Measurements from ENCODE around the gene SEC22C.

SEC22C gene

DNA sequence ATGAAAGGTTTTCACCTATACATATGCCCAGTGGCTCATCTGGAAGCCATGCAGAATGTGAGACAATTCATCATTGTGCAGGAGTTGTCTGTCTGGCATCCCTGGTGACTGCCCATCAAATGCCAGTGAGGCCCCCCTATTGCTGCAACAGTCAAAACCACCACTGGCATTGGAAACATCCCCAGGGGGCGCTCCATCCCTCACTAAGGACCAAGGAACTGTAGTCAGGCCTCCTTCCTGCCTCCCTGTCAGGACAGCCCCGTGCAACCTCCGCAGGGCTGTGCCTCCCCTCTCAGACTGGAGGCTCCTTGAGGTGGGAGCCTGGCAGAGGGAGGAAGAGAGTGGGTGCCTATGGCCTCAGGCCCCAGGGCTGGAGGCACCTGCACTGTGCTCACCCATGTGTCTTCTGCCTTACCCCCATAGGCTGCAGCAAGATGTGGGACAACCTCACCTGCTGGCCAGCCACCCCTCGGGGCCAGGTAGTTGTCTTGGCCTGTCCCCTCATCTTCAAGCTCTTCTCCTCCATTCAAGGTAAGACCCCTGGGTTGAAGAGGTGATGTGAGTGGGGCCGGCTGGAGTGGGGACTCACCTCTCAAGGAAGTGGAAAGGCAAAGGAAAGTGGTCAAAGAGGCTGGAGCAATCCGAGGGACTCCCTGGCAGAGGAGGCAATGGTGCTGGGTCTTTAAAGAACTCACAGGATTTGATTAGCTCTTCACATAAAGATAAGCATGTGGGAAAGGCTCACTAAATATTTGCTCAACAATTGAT, 62.8 kb downstream of the SEC22C start:
- no peak for DNase-seq (ENCODE audit: low read depth)
- no peak overlapping the region for H3K4me3 ChIP-seq (ENCODE audit: low read depth, low read length)

DNA sequence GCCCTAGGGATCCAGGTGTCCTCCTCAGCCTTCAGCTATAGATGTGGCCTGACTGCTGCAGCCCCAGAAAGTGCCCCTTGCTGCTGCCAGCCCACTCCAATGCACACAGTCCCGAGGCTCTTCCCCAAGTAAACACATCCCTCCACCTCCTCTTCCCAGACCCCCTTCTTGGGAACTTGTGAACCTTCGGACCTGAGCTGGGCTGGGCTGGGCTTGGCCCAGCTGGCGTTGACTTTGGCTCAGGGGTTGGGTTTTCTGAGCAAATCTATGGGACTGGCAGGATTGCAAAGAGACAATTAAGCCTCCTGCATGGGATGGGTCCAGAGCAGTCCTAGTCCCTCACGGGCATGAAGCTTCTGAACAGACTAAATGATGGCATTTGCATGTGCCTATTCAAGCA, 64.7 kb downstream of the SEC22C start:
- H3K4me3 ChIP-seq (ENCODE audit: low read depth, low read length), result no peak overlapping the region
- DNase-seq (ENCODE audit: low read depth), result no peak

DNA sequence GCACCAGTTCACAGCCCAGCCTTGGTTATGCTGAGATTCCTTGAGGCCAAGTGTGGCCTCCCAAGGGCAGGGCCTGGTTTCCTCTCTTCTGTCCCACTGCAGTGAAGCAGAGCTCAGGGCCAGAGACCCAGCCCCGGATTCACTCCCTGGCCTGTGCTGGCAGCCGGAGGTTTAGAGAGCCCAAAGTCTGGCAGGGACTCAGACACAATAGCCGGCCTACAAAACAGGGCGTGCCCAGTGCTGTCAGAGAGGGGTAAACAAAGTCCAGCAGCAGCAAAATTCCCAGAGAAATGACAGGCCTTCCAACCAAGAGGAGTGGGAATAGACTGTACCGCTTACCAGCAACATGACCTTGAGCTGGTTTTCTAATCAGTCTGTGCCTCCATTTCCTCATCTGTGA, 65.3 kb downstream of the SEC22C start:
- DNase-seq (ENCODE audit: low read depth), result no peak

GRCh38 chr3:42515976-42516375, 65.8 kb downstream of the SEC22C start:
- no peak overlapping the region for H3K4me3 ChIP-seq (ENCODE audit: low read depth, low read length)
- no peak for DNase-seq (ENCODE audit: low read depth)

More for the DNA sequence above, 65.3 kb downstream of the SEC22C start:
- no peak overlapping the region for H3K4me3 ChIP-seq (ENCODE audit: low read depth, low read length)

DNA sequence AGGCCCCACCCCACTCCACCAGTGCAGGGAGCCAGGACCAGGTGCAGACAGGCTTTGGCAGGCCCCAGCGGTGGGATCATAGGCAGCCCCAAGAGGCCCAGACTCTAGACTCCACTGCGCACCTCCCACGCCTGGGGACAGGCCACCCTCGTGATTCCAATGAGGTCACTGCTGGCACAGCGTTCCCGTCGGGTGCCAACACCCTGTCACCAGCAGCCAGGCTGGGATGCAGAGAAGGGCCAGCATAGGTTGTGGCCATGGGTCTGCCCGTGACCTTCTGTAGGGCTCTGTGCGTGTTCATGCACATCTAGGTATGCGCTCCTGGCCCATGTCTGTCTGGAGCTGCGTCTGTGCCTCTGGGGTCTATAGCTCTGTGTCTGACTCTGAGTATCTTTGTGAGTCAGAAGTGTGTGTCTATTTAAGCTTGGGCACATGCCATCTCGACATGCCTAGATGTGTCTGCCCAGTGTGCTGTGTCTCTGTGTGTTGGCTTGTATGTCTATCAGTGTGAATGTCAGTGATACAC, 66.3 kb downstream of the SEC22C start:
- no peak overlapping the region for H3K4me3 ChIP-seq (ENCODE audit: low read depth, low read length)
- DNase-seq (ENCODE audit: low read depth), result no peak

DNA sequence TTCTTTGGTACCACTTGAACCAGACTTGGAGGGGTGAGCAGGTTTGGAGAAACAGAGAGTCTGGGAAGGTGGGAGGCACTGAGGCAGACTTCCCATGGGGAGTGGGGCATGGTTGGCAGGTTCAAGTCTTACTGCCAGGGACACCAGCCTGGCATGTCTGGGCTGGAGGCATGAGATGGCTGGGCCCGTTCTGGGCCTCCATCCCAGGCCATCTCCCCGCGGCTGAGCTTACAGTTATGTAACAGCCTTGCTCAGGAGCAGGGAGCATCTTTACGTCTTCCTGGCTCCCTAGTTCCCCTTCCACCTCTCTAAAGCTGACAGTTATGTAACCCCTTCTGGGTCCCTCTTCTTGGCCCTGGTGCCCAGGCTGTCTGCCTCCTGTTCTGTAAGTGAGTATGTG, 66.9 kb downstream of the SEC22C start:
- DNase-seq (ENCODE audit: low read depth), result no peak

DNA sequence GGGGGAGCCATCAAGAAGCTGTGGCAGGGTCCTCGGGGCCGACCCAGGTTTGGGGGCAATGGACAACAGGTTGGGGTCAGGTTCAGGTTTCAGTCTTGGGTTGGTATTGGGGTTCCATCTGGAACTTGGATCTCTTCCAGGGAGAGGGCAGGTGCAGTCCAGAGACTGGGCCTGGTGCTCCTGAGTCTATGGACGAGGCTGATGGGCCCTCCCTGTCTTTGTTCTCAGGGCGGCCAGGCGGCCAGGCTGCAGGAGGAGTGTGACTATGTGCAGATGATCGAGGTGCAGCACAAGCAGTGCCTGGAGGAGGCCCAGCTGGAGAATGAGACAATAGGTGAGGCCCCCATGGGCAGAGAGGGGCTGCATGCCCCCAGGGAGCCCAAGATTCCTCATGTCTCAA, 68.2 kb downstream of the SEC22C start:
- DNase-seq (ENCODE audit: low read depth), result no peak
- no peak overlapping the region for H3K4me3 ChIP-seq (ENCODE audit: low read depth, low read length)

More for the DNA sequence above, 66.9 kb downstream of the SEC22C start:
- H3K4me3 ChIP-seq (ENCODE audit: low read depth, low read length), result no peak overlapping the region

- no peak for DNase-seq (ENCODE audit: low read depth)
- no peak overlapping the region for H3K4me3 ChIP-seq (ENCODE audit: low read depth, low read length)
Measured at GRCh38 chr3:42513121-42513520, 68.6 kb downstream of the SEC22C start.

DNA sequence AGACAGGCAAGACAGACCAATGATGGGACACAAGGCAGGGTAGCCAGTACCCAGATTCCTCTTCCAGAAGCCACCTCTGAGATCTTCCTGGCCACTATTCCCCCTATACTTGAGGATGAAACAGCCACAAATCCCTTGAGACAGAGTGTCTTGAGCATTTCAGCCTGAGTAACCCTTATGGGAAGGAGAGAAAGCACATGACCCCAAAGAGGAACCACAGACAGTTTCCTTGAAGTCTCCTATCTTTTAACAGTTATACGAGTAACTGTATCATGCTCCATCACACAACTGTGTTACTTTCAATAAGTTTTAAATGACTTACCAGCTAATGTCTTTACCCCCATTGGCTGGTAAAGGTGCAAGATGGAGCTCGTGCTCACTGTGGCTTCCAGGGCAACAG, 70.0 kb downstream of the SEC22C start:
- DNase-seq (ENCODE audit: low read depth), result no peak

GRCh38 chr3:42511201-42511600, 70.6 kb downstream of the SEC22C start:
- no peak for DNase-seq (ENCODE audit: low read depth)
- no peak overlapping the region for H3K4me3 ChIP-seq (ENCODE audit: low read depth, low read length)

More for the DNA sequence above, 70.0 kb downstream of the SEC22C start:
- no peak overlapping the region for H3K4me3 ChIP-seq (ENCODE audit: low read depth, low read length)

- no peak overlapping the region for H3K4me3 ChIP-seq (ENCODE audit: low read depth, low read length)
- DNase-seq (ENCODE audit: low read depth), result no peak
Measured at GRCh38 chr3:42510325-42510724, 71.4 kb downstream of the SEC22C start.

DNA sequence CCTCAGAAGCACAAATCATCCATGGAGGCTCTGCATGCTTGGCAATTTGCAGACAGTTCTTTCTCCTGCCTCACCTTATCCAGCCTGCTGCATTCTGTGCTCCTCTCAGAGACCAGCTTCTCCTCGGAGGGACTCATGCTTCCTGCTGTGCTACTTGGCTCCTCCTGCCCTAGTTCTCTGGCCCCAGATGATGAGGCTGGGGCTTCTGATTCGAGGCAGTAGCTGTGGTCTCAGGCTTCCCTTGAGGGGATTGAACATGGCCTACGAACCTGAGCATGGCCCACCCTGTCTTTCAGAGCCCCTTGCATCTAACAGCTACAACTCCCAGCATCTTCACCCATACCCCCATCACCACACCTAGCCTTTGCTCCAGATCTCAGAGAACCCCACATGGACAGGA, 72.7 kb downstream of the SEC22C start:
- no peak for DNase-seq (ENCODE audit: low read depth)
- no peak overlapping the region for H3K4me3 ChIP-seq (ENCODE audit: low read depth, low read length)

- H3K4me3 ChIP-seq (ENCODE audit: low read depth, low read length), result no peak overlapping the region
- DNase-seq (ENCODE audit: low read depth), result no peak
Measured at GRCh38 chr3:42508562-42508961, 73.2 kb downstream of the SEC22C start.

- H3K4me3 ChIP-seq (ENCODE audit: low read depth, low read length), result no peak overlapping the region
- no peak for DNase-seq (ENCODE audit: low read depth)
Measured at GRCh38 chr3:42507761-42508335, 73.9 kb downstream of the SEC22C start.

GRCh38 chr3:42507252-42507651, 74.5 kb downstream of the SEC22C start:
- H3K4me3 ChIP-seq (ENCODE audit: low read depth, low read length), result no peak overlapping the region
- DNase-seq (ENCODE audit: low read depth), result no peak

DNA sequence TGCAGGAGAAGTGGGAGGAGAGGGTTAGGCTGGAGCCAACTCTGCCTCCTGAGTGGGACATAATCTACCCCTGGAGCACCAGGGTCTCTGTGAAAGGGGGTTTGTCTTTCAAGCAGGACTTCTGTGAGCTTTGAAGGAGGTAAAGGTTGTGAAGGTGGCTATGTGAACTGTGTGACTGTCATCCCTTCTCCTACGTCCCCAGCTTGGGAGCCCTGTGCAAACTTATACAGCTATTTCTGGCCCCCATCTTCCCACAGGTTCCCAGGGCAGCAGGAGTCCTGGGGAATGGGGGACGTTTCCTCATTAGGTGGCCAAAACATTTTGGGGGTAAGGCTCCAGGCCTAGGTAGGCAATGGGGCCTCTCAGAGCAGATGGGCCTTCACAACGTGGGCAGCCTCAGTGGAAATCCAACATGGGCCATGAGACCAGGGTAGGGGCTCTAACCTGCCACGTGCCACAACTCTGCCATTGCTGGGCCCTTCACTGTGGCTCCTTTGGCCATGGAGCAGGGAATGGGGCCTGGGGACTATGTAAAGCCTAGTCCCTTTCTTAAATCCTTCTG, 75.8 kb downstream of the SEC22C start:
- H3K4me3 ChIP-seq (ENCODE audit: low read depth, low read length), result no peak overlapping the region
- DNase-seq (ENCODE audit: low read depth), result no peak

DNA sequence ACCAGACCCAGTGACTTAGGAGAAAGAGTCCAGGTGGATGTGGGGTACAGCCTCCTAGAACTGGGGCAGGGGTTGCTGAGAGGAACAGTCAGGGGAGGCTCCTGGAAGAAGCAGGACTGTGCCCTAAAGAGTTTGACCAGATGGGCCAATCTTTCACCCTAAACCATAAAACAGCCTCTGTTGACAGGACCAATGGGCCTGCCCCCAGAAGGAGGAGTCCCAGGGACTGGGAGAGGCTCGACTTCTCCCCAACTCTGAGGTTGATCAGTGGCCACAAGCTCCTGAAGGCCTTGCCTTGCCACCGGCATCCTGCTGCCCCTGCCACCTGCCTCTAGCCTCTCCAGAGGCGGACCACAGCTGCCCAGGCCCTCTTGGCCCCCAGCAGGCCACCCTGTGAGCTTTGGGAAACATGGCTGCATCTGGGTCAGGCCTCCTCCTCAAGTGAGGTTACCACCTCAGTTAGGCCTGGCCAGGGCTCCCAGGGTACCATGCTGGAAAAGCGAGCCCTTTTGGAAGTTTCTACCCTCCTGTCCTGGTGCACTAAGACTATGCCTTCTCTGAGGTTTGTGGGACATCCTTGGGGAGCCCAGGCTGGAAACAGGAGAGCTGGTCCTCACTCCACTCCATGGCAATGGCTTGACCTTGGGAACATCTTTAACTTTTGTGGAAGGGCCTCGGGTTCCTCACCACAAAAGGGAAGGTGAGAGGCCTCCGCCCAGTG, 76.5 kb downstream of the SEC22C start:
- H3K4me3 ChIP-seq (ENCODE audit: low read depth, low read length), result no peak overlapping the region
- no peak for DNase-seq (ENCODE audit: low read depth)

GRCh38 chr3:42504334-42505127, 77.2 kb downstream of the SEC22C start:
- no peak overlapping the region for H3K4me3 ChIP-seq (ENCODE audit: low read depth, low read length)
- no peak for DNase-seq (ENCODE audit: low read depth)

DNA sequence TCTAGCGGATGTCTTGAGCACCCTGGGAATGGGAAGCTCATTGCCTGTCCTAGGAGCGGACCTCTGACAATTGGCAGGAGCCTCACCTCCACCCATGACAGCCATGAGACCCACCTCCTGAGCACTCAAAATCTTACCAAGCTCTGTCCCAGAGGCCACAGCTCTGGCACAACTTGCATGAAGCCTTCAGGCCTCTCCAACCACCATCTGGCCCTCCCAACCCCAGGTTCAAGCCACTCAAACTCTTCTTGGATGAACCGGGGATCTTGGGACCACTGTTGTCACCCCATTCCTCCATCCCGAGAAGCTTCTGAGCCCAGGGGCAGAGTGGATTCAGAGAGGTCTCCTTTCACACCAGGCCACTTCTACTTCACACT, 77.8 kb downstream of the SEC22C start:
- H3K4me3 ChIP-seq (ENCODE audit: low read depth, low read length), result no peak overlapping the region
- no peak for DNase-seq (ENCODE audit: low read depth)
